Neural progenitor cell (in vitro differentiated cells): ENCODE data around the gene GINS3.

Experiments
- EZH2 ChIP-seq: fragments of 200-600 bp; sonication (generic); IDR thresholded peaks from 2 replicates; pipeline ENCODE4 v1.6.1; 2017; ENCODE audit warnings: antibody characterized with exemption, mild to moderate bottlenecking, moderate library complexity
- TF ChIP-seq, protein P1 (sequence below): fragments of 200-600 bp; sonication (generic); IDR thresholded peaks from 2 replicates; pipeline ENCODE4 v1.5.1; 2017; ENCODE audit warnings: antibody characterized with exemption, mild to moderate bottlenecking

DNA sequence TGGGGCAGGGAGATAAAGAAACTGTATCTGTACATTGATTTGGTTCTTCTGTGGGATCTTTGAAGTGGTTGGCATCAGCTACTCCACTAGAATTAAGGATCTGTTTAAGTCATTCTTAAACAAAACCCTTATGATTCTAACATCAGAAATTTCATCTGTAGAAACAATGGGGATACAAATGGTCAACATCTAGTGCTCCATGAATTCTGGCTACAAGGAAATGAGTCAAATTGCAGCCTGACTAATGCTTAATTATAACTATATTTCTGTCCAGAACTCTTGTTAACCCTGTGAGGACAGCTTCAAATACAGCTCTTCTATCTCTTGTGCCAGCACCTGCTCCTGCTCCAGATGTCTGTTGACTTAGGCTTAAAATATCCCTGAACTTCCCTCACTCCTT is 13.9 kb upstream of the GINS3 start:
- no peak for TF ChIP-seq EZH2
- TF ChIP-seq, protein P1, sequence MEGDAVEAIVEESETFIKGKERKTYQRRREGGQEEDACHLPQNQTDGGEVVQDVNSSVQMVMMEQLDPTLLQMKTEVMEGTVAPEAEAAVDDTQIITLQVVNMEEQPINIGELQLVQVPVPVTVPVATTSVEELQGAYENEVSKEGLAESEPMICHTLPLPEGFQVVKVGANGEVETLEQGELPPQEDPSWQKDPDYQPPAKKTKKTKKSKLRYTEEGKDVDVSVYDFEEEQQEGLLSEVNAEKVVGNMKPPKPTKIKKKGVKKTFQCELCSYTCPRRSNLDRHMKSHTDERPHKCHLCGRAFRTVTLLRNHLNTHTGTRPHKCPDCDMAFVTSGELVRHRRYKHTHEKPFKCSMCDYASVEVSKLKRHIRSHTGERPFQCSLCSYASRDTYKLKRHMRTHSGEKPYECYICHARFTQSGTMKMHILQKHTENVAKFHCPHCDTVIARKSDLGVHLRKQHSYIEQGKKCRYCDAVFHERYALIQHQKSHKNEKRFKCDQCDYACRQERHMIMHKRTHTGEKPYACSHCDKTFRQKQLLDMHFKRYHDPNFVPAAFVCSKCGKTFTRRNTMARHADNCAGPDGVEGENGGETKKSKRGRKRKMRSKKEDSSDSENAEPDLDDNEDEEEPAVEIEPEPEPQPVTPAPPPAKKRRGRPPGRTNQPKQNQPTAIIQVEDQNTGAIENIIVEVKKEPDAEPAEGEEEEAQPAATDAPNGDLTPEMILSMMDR: no peak
